ENCODE measurements around the gene ERCC6. TPM values are rescaled to one million over a fixed set of nuclear protein-coding genes. Genes with fewer than 3 reads are reported as not detected.

ERCC6 gene
- total RNA-seq, 2 experiments from 2014 or later = 14.2 to 16.2 TPM

DNA sequence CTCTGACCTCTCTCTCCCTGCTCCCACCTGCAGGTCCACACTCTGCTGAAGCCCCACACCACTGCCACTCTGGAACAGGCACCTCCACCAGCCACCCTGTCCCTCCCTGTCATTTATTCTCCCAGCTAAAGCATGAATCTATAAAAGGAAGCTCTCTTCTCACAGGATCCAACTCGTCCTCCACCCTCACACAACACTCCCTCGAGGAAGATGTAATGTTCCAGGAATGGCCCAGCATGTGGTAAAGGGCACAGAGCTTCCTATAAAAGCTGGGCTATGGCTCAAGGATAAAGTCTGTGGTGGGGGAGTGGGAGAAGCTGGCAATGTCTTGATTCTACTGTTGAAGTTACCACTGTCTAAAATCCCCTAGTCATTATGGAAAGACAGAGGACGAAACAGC lies 67.4 kb downstream of the ERCC6 start:
- Mint-ChIP-seq H3K4me1 (ENCODE audit: low read depth) (no peaks in the 10 kb centered on the region), H3K27me3 (ENCODE audit: low read depth) (no peaks in the 10 kb centered on the region), H3K4me3 (no peak overlapping the region), H3K36me3 (ENCODE audit: low read depth) (peaks cover 66% of the 10 kb centered on the region), H3K9me3 (no peaks in the 10 kb centered on the region), H3K27ac (no peak overlapping the region)
- intact Hi-C loops (cut with micrococcal nuclease) = no loop called here
- DNase-seq = no peak
- CTCF ChIA-PET = no interaction called here

GRCh38 chr10:49465736-49466135 lies 73.2 kb downstream of the ERCC6 start:
- Mint-ChIP-seq H3K27ac (no peak overlapping the region), H3K9me3 (peaks cover 19% of the 10 kb centered on the region), H3K36me3 (ENCODE audit: low read depth) (peaks cover 66% of the 10 kb centered on the region), H3K4me3 (no peak overlapping the region), H3K4me1 (ENCODE audit: low read depth) (no peaks in the 10 kb centered on the region), H3K27me3 (ENCODE audit: low read depth) (no peaks in the 10 kb centered on the region)
- CTCF ChIA-PET = no interaction called here
- intact Hi-C loops (cut with micrococcal nuclease) = no loop called here
- DNase-seq = no peak

Other genes with a start within 250 kb of the ERCC6 start
- not detected for gene C10orf71, start 240.0 kb downstream of the ERCC6 start, total RNA-seq
- not detected for gene DRGX, start 143.0 kb downstream of the ERCC6 start, total RNA-seq
- gene SLC18A3, start 71.2 kb upstream of the ERCC6 start, total RNA-seq = not detected
- gene CHAT, start 74.9 kb upstream of the ERCC6 start, total RNA-seq = not detected
- not detected for gene C10orf53, start 140.5 kb upstream of the ERCC6 start, total RNA-seq
- gene OGDHL, start 223.2 kb upstream of the ERCC6 start, total RNA-seq = under 1 TPM; 0.12 to 0.37 TPM

All from activated naive CD4-positive, alpha-beta T cell treated with anti-CD3 and anti-CD28 coated beads for 36 hours (primary cell).